Measurements from ENCODE around the gene PHC3.
A peak's percentile ranks its signal among the peaks of the same experiment; 100 is the strongest.

The PHC3 gene

GRCh38 chr3:170180908-170181885 is at the start of gene PHC3:
TSS of gene PHC3 (minus strand) at chr3:170181733. CDS start at chr3:170181715, 18 bp downstream.
- Histone ChIP-seq H3K27me3 (no peaks in the 10 kb centered on the region), H4K20me1 (no peaks in the 10 kb centered on the region; the same call in 1 of the 2 replicates), H3K36me3 (peaks cover 26% of the 10 kb centered on the region), H3K4me1 (peaks cover 18% of the 10 kb centered on the region), H3K27ac (peak within 1 kb of the TSS; percentile 97), H3K9me3 (no peaks in the 10 kb centered on the region), H3K4me2 (peak within 1 kb of the TSS; percentile 94), H3K9ac (peak within 1 kb of the TSS; percentile 90), H3K4me3 (peak within 1 kb of the TSS; percentile 90)
- TF ChIP-seq Cebpa-rat (IDR thresholded peaks at IDR 0.05): peak; percentile 81

GRCh38 chr3:170228093-170228766 is 46.7 kb upstream of the PHC3 start:
- TF ChIP-seq Cebpa-rat (IDR thresholded peaks at IDR 0.05): no peak
- H4K20me1 ChIP-seq: peaks cover 57% of the 10 kb centered on the region
- H3K36me3 ChIP-seq: no peaks in the 10 kb centered on the region; the same call in 1 of the 2 replicates
- no peak overlapping the region for H3K9ac ChIP-seq
- peaks cover 28% of the 10 kb centered on the region for H3K4me1 ChIP-seq
- H3K4me3 ChIP-seq: no peak overlapping the region
- no peaks in the 10 kb centered on the region for H3K27me3 ChIP-seq
- H3K27ac ChIP-seq: no peak overlapping the region
- no peak overlapping the region for H3K4me2 ChIP-seq
- peaks cover 5% of the 10 kb centered on the region; the same call in 1 of the 2 replicates for H3K9me3 ChIP-seq

GRCh38 chr3:170226426-170226960 is 45.0 kb upstream of the PHC3 start:
- H3K9ac ChIP-seq: no peak overlapping the region
- peaks cover 50% of the 10 kb centered on the region for H4K20me1 ChIP-seq
- H3K4me1 ChIP-seq: peaks cover 17% of the 10 kb centered on the region
- H3K27me3 ChIP-seq: no peaks in the 10 kb centered on the region
- no peak overlapping the region for H3K4me2 ChIP-seq
- H3K27ac ChIP-seq: no peak overlapping the region
- no peak for TF ChIP-seq Cebpa-rat (IDR thresholded peaks at IDR 0.05)
- H3K9me3 ChIP-seq: peaks cover 5% of the 10 kb centered on the region; the same call in 1 of the 2 replicates
- no peak overlapping the region for H3K4me3 ChIP-seq
- H3K36me3 ChIP-seq: no peaks in the 10 kb centered on the region; the same call in 1 of the 2 replicates

- peaks cover 1% of the 10 kb centered on the region; the same call in 1 of the 2 replicates for H3K9me3 ChIP-seq
- H3K27me3 ChIP-seq: no peaks in the 10 kb centered on the region
- H3K4me1 ChIP-seq: peaks cover 18% of the 10 kb centered on the region
- H3K4me3 ChIP-seq: no peak overlapping the region
- H3K27ac ChIP-seq: no peak overlapping the region
- peaks cover 50% of the 10 kb centered on the region for H4K20me1 ChIP-seq
- TF ChIP-seq Cebpa-rat (IDR thresholded peaks at IDR 0.05): no peak
- H3K4me2 ChIP-seq: no peak overlapping the region
- H3K9ac ChIP-seq: no peak overlapping the region
- H3K36me3 ChIP-seq: no peaks in the 10 kb centered on the region
These were observed 43.6 kb upstream of the PHC3 start for GRCh38 chr3:170225166-170225565.

GRCh38 chr3:170222647-170223541 is 41.4 kb upstream of the PHC3 start:
- Histone ChIP-seq H3K9ac (peak overlapping the region; percentile 94), H3K27me3 (no peaks in the 10 kb centered on the region), H3K4me2 (peak overlapping the region; percentile 89), H4K20me1 (peaks cover 34% of the 10 kb centered on the region), H3K4me1 (peaks cover 18% of the 10 kb centered on the region), H3K27ac (peak overlapping the region; percentile 98), H3K9me3 (0 out of 2 replicates have a peak, but pooled peaks cover 4% of the 10 kb centered on the region), H3K4me3 (peak overlapping the region; percentile 92), H3K36me3 (no peaks in the 10 kb centered on the region)
- no peak for TF ChIP-seq Cebpa-rat (IDR thresholded peaks at IDR 0.05)

- no peaks in the 10 kb centered on the region for H3K36me3 ChIP-seq
- peak within 1 kb of the TSS; percentile 89 for H3K4me2 ChIP-seq
- H3K4me1 ChIP-seq: peaks cover 18% of the 10 kb centered on the region
- H3K9me3 ChIP-seq: peaks cover 6% of the 10 kb centered on the region; the same call in 1 of the 2 replicates
- TF ChIP-seq Cebpa-rat (IDR thresholded peaks at IDR 0.05): no peak
- no peaks in the 10 kb centered on the region for H3K27me3 ChIP-seq
- H3K27ac ChIP-seq: peak within 1 kb of the TSS; percentile 98
- H3K4me3 ChIP-seq: peak within 1 kb of the TSS; percentile 92
- H4K20me1 ChIP-seq: peaks cover 26% of the 10 kb centered on the region
- H3K9ac ChIP-seq: peak within 1 kb of the TSS; percentile 94
These were observed 40.6 kb upstream of the PHC3 start, which contains the start of gene PRKCI for GRCh38 chr3:170221924-170222646. TSS of gene PRKCI (plus strand) at chr3:170222424. CDS start at chr3:170222670, 246 bp downstream.

- Histone ChIP-seq H3K4me1 (peaks cover 18% of the 10 kb centered on the region), H3K27ac (no peak overlapping the region), H3K4me3 (no peak overlapping the region), H3K9ac (no peak overlapping the region), H4K20me1 (peaks cover 16% of the 10 kb centered on the region), H3K36me3 (no peaks in the 10 kb centered on the region), H3K4me2 (no peak overlapping the region), H3K9me3 (peaks cover 14% of the 10 kb centered on the region), H3K27me3 (no peaks in the 10 kb centered on the region)
- no peak for TF ChIP-seq Cebpa-rat (IDR thresholded peaks at IDR 0.05)
These were observed 39.3 kb upstream of the PHC3 start for GRCh38 chr3:170220871-170221270.

- Histone ChIP-seq H3K4me2 (no peak overlapping the region), H3K4me3 (no peak overlapping the region), H3K9ac (no peak overlapping the region), H3K4me1 (peaks cover 18% of the 10 kb centered on the region), H3K36me3 (no peaks in the 10 kb centered on the region), H3K27ac (no peak overlapping the region), H4K20me1 (peaks cover 7% of the 10 kb centered on the region), H3K27me3 (no peaks in the 10 kb centered on the region), H3K9me3 (peaks cover 15% of the 10 kb centered on the region)
- TF ChIP-seq Cebpa-rat (IDR thresholded peaks at IDR 0.05): no peak
These were observed 38.3 kb upstream of the PHC3 start for GRCh38 chr3:170219850-170220249.

Measured in BLaER1 (cell line).